ENCODE data around the gene SKAP2. TPM values are rescaled to one million over a fixed set of nuclear protein-coding genes. Genes with fewer than 3 reads are reported as not detected.

Gene SKAP2
- total RNA-seq, 1 experiment from 2014 or later: 30.7 TPM

- H3K36me3 ChIP-seq (ENCODE audit: control insufficient read depth in 1 of 2, insufficient read depth in 2 of 2, low read length in 2 of 2): no peaks in the 10 kb centered on the region
- H2AFZ ChIP-seq (ENCODE audit: low read depth, low read length, poor library complexity, severe bottlenecking): no peak overlapping the region
- no peaks in the 10 kb centered on the region for H3K9me2 ChIP-seq (ENCODE audit: insufficient read depth)
- ChIA-PET CTCF (no interaction called here), POLR2A (no interaction called here), RAD21 (ENCODE audit: low non-redundant PET in 1 of 2, low total read pairs in 2 of 2, uncharacterized antibody in 2 of 2, unreplicated experiment in 2 of 2) (no interaction called here)
- no peak overlapping the region for H3K27ac ChIP-seq (ENCODE audit: low read depth, low read length)
- H3K4me2 ChIP-seq (ENCODE audit: low read length): no peak overlapping the region
- no peaks in the 10 kb centered on the region for H3K27me3 ChIP-seq (ENCODE audit: insufficient read depth, low read length)
- no peak for ATAC-seq
- no peak for DNase-seq (ENCODE audit: low read depth, low spot score)
- H3K4me3 ChIP-seq (replicated peaks in 1 of 2; ENCODE audit: low read depth in 1 of 2, low read length in 2 of 2): no peak overlapping the region
- no TSS peak for BruUV-seq (replicated peaks)
- peaks cover 9% of the 10 kb centered on the region; the same call in 1 of the 2 replicates for H3K79me2 ChIP-seq (ENCODE audit: insufficient read depth, low read length)
- no peaks in the 10 kb centered on the region for H4K20me1 ChIP-seq (ENCODE audit: insufficient read depth)
- no peak overlapping the region for H3K9ac ChIP-seq (ENCODE audit: low read length)
- peaks cover 0 to 39% of the 10 kb centered on the region in 2 experiments; a peak in 3 of 4 replicates for H3K4me1 ChIP-seq (ENCODE audit: control insufficient read depth in 1 of 2, insufficient read depth in 2 of 2, low read length in 2 of 2)
- intact Hi-C loops (cut with micrococcal nuclease): no loop called here
- H3K9me3 ChIP-seq (ENCODE audit: control insufficient read depth in 1 of 2, insufficient read depth in 1 of 2, low read depth in 1 of 2, low read length in 2 of 2): no peaks in the 10 kb centered on the region
- no peak for TF ChIP-seq CEBPB (IDR thresholded peaks at IDR 0.05; ENCODE audit: low read depth)
- TF ChIP-seq ZNF274 (IDR thresholded peaks at IDR 0.05; ENCODE audit: low read depth, low read length): no peak
These were observed 6.1 kb downstream of the SKAP2 start for GRCh38 chr7:26858241-26858715.

DNA sequence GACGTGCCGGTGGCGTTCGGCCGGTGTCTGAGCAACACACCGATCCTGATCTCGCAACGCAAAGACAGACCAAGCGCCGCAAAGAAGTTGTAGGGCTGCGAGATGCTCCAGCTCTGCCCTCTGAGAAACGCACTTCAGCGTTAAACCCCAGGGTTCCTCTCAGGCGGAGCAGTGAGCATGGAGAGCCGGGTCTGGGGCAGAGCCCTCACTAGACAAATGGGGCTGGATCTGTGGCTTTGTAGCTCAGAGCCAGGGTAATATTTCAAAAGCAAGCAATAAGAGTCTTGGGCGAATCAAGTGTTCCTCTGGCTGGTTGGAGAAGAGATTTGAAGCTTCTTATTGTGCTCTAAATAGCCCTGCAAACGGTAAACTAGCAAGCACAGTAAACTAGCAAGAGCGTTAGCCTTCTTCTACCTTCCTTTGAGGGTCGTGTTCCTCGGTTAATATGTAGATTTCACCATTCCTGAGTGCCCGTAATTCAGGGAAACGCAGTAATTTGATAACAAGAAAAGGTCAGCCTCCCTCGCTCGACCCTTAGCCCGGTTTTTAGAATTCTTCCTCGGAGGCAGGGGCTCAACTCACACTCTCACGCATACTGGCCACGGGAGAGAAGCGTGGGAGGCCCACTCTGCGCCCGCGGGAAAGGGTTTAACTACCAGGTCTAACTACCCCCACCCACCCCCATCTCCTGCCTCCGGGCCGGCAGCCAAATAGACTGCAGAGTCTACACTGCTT lies 6.7 kb downstream of the SKAP2 start:
- H3K36me3 ChIP-seq (ENCODE audit: control insufficient read depth in 1 of 2, insufficient read depth in 2 of 2, low read length in 2 of 2): no peaks in the 10 kb centered on the region
- ChIA-PET RAD21 (ENCODE audit: low non-redundant PET in 1 of 2, low total read pairs in 2 of 2, uncharacterized antibody in 2 of 2, unreplicated experiment in 2 of 2) (no interaction called here), CTCF (no interaction called here), POLR2A (no interaction called here)
- BruUV-seq (replicated peaks): no TSS peak
- peaks cover 0 to 34% of the 10 kb centered on the region in 2 experiments; a peak in 3 of 4 replicates for H3K4me1 ChIP-seq (ENCODE audit: control insufficient read depth in 1 of 2, insufficient read depth in 2 of 2, low read length in 2 of 2)
- H3K9ac ChIP-seq (ENCODE audit: low read length): peak overlapping the region; percentile 9; the same call in 1 of the 2 replicates
- no peak overlapping the region for H3K4me3 ChIP-seq (replicated peaks in 1 of 2; ENCODE audit: low read depth in 1 of 2, low read length in 2 of 2)
- peaks cover 4% of the 10 kb centered on the region; the same call in 1 of the 2 replicates for H3K79me2 ChIP-seq (ENCODE audit: insufficient read depth, low read length)
- no peak for ATAC-seq
- no peaks in the 10 kb centered on the region for H3K9me2 ChIP-seq (ENCODE audit: insufficient read depth)
- intact Hi-C loops (cut with micrococcal nuclease): no loop called here
- no peaks in the 10 kb centered on the region for H3K9me3 ChIP-seq (ENCODE audit: control insufficient read depth in 1 of 2, insufficient read depth in 1 of 2, low read depth in 1 of 2, low read length in 2 of 2)
- DNase-seq (ENCODE audit: low read depth, low spot score): no peak
- peak overlapping the region; percentile 4; the same call in 1 of the 2 replicates for H3K4me2 ChIP-seq (ENCODE audit: low read length)
- H3K27me3 ChIP-seq (ENCODE audit: insufficient read depth, low read length): no peaks in the 10 kb centered on the region
- no peak overlapping the region for H2AFZ ChIP-seq (ENCODE audit: low read depth, low read length, poor library complexity, severe bottlenecking)
- no peaks in the 10 kb centered on the region for H4K20me1 ChIP-seq (ENCODE audit: insufficient read depth)
- no peak overlapping the region for H3K27ac ChIP-seq (ENCODE audit: low read depth, low read length)
- TF ChIP-seq, protein P1, sequence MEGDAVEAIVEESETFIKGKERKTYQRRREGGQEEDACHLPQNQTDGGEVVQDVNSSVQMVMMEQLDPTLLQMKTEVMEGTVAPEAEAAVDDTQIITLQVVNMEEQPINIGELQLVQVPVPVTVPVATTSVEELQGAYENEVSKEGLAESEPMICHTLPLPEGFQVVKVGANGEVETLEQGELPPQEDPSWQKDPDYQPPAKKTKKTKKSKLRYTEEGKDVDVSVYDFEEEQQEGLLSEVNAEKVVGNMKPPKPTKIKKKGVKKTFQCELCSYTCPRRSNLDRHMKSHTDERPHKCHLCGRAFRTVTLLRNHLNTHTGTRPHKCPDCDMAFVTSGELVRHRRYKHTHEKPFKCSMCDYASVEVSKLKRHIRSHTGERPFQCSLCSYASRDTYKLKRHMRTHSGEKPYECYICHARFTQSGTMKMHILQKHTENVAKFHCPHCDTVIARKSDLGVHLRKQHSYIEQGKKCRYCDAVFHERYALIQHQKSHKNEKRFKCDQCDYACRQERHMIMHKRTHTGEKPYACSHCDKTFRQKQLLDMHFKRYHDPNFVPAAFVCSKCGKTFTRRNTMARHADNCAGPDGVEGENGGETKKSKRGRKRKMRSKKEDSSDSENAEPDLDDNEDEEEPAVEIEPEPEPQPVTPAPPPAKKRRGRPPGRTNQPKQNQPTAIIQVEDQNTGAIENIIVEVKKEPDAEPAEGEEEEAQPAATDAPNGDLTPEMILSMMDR (IDR thresholded peaks at IDR 0.05 in 2 of 3, conservative IDR thresholded peaks at IDR 0.05 in 1 of 3; ENCODE audit: borderline replicate concordance in 1 of 3, insufficient read depth in 1 of 3, low read depth in 2 of 3, low read length in 2 of 3): no peak
- TF ChIP-seq POLR2AphosphoS5 (IDR thresholded peaks at IDR 0.05; ENCODE audit: low read depth, low read length) (no peak), ZBTB33 (IDR thresholded peaks at IDR 0.05; ENCODE audit: extremely low read depth, insufficient replicate concordance, low read length) (no peak), EGR1 (IDR thresholded peaks at IDR 0.05; ENCODE audit: low read depth) (no peak), FOSL1 (IDR thresholded peaks at IDR 0.05; ENCODE audit: low read depth) (no peak), YY1 (IDR thresholded peaks at IDR 0.05; ENCODE audit: extremely low read depth, insufficient replicate concordance, low read depth, low read length) (no peak), EZH2 (IDR thresholded peaks at IDR 0.05) (no peak), RAD21 (IDR thresholded peaks at IDR 0.05; ENCODE audit: low read depth) (no peak), SRF (IDR thresholded peaks at IDR 0.05; ENCODE audit: low read depth) (no peak), TCF7L2 (IDR thresholded peaks at IDR 0.05; ENCODE audit: borderline replicate concordance, extremely low read depth, insufficient read depth, insufficient read length) (no peak), CEBPB (IDR thresholded peaks at IDR 0.05; ENCODE audit: low read depth) (no peak), MAX (IDR thresholded peaks at IDR 0.05) (no peak), CBX3 (IDR thresholded peaks at IDR 0.05; ENCODE audit: low read depth) (no peak), ZNF274 (IDR thresholded peaks at IDR 0.05; ENCODE audit: low read depth, low read length) (no peak), SP1 (IDR thresholded peaks at IDR 0.05; ENCODE audit: low read depth) (no peak), ZFX (IDR thresholded peaks at IDR 0.05) (no peak)
